Neural cell (in vitro differentiated cells): ENCODE results near the gene LBH. TPM values are rescaled to one million over a fixed set of nuclear protein-coding genes. Genes with fewer than 3 reads are reported as not detected.
"Not testable (repeated sequence)": the region's sequence is repeated elsewhere in the genome, so short reads cannot be mapped to it uniquely, and the experiment has no call there.

Source experiments
- H2AFZ ChIP-seq: fragments of 200-600, 300-800 bp; sonication (generic), shearing (Covaris generic); 2 replicates; pipeline ENCODE4 v1.6.0; 2014; ENCODE audit warnings: low read depth, mild to moderate bottlenecking, antibody characterized with exemption, low read length, moderate library complexity
- H3F3A ChIP-seq: fragments of 200-600 bp; shearing (Covaris generic); 2 replicates; pipeline ENCODE4 v1.6.1; 2016; ENCODE audit warnings: mild to moderate bottlenecking, moderate library complexity, mixed read lengths, antibody characterized with exemption, low read length; ENCODE audit not compliant: insufficient read depth, poor library complexity, severe bottlenecking
- H3K27ac ChIP-seq: fragments of 200-600, 300-800 bp; sonication (generic), shearing (Covaris generic); 2 replicates; pipeline ENCODE4 v1.5.1; 2014; ENCODE audit warnings: mild to moderate bottlenecking, low read length, moderate library complexity
- H3K27me3 ChIP-seq: fragments of 300-800, 200-600 bp; sonication (generic), shearing (Covaris generic); 2 replicates; pipeline ENCODE4 v1.6.0; 2014; ENCODE audit warnings: mild to moderate bottlenecking, low read depth, low read length, moderate library complexity; ENCODE audit not compliant: insufficient read depth
- H3K36me3 ChIP-seq: fragments of 300-800, 200-600 bp; sonication (generic), shearing (Covaris generic); 2 replicates; pipeline ENCODE4 v1.5.1; 2014; ENCODE audit warnings: mild to moderate bottlenecking, antibody characterized with exemption, low read length, moderate library complexity; ENCODE audit not compliant: insufficient read depth
- H3K4me2 ChIP-seq: fragments of 300-800, 200-600 bp; sonication (generic), shearing (Covaris generic); 2 replicates; pipeline ENCODE4 v1.6.0; 2014; ENCODE audit warnings: mild to moderate bottlenecking, low read length
- H3K4me3 ChIP-seq: fragments of 300-800, 200-600 bp; sonication (generic), shearing (Covaris generic); 2 replicates; pipeline ENCODE4 v1.5.1; 2014; ENCODE audit warnings: mild to moderate bottlenecking, low read length, moderate library complexity
- H3K79me2 ChIP-seq: fragments of 200-600 bp; shearing (Covaris generic); replicated peaks from 2 replicates; pipeline ENCODE4 v1.6.0; 2014; ENCODE audit warnings: mild to moderate bottlenecking, low read length, moderate library complexity; ENCODE audit not compliant: insufficient read depth
- H3K9ac ChIP-seq: fragments of 300-800, 200-600 bp; sonication (generic), shearing (Covaris generic); 2 replicates; pipeline ENCODE4 v1.6.1; 2016; ENCODE audit warnings: mild to moderate bottlenecking, low read length, mixed read lengths
- H3K9me2 ChIP-seq: fragments of 200-600 bp; shearing (Covaris generic); 2 replicates; pipeline ENCODE4 v1.6.1; 2016; ENCODE audit warnings: mild to moderate bottlenecking, low read length, mixed read lengths; ENCODE audit not compliant: insufficient read depth
- H3K9me3 ChIP-seq: fragments of 200-600, 300-800 bp; sonication (generic), shearing (Covaris generic); 2 replicates; pipeline ENCODE4 v1.6.1; 2016; ENCODE audit warnings: mild to moderate bottlenecking, mixed run types, low read length, moderate library complexity, mixed read lengths
- H4K20me1 ChIP-seq: fragments of 200-600 bp; shearing (Covaris generic); 2 replicates; pipeline ENCODE4 v1.6.1; 2016; ENCODE audit warnings: mild to moderate bottlenecking, mixed run types; ENCODE audit not compliant: insufficient read depth
- CTCF ChIP-seq: fragments of 450-650 bp; IDR thresholded peaks from 2 replicates; pipeline ENCODE4 v1.5.1; 2014; ENCODE audit warnings: antibody characterized with exemption, mild to moderate bottlenecking, moderate library complexity; ENCODE audit not compliant: poor library complexity, severe bottlenecking
- EP300 ChIP-seq: fragments of 450-650 bp; conservative IDR thresholded peaks from 2 replicates; pipeline ENCODE4 v1.6.1; 2014; ENCODE audit warnings: antibody characterized with exemption, mild to moderate bottlenecking, moderate library complexity; ENCODE audit not compliant: poor library complexity, severe bottlenecking
- EZH2 ChIP-seq: fragments of 200-600, 300-800 bp; shearing (Covaris generic), sonication (generic); IDR thresholded peaks from 2 replicates; pipeline ENCODE4 v1.6.1; 2014; ENCODE audit warnings: antibody characterized with exemption, low read length, borderline replicate concordance, mild to moderate bottlenecking; ENCODE audit not compliant: insufficient read depth, poor library complexity, severe bottlenecking
- MXI1 ChIP-seq: fragments of 450-650 bp; conservative IDR thresholded peaks from 2 replicates; pipeline ENCODE4 v1.6.1; 2014; ENCODE audit warnings: antibody characterized with exemption, mild to moderate bottlenecking; ENCODE audit not compliant: poor library complexity, severe bottlenecking
- POLR2AphosphoS5 ChIP-seq: IDR thresholded peaks from 2 replicates; pipeline ENCODE4 v1.6.1; 2012
- REST ChIP-seq: IDR thresholded peaks from 2 replicates; pipeline ENCODE4 v1.6.1; 2012; ENCODE audit warnings: borderline replicate concordance
- SMC3 ChIP-seq: fragments of 450-650 bp; conservative IDR thresholded peaks from 2 replicates; pipeline ENCODE4 v1.6.1; 2014; ENCODE audit warnings: antibody characterized with exemption, mild to moderate bottlenecking, moderate library complexity; ENCODE audit not compliant: poor library complexity
- TAF1 ChIP-seq: IDR thresholded peaks from 2 replicates; pipeline ENCODE4 v1.6.1; 2012; ENCODE audit warnings: low read depth
- polyA plus RNA-seq: library from polyadenylated mRNA; depleted of rRNA; stranded (reverse); fragments of >200 nt; gene quantifications from 2 replicates; pipeline ENCODE4 v1.2.3, GENCODE V29; 2014

LBH gene
- polyA plus RNA-seq, 1 donor from 2014 or later: 345 TPM

GRCh38 chr2:30268296-30268871 lies 37.0 kb downstream of the LBH start:
- Histone ChIP-seq H3K9me2 (no peaks in the 10 kb centered on the region), H2AFZ (no peak overlapping the region), H3K27ac (no peak overlapping the region), H3K9ac (no peak overlapping the region), H3K4me3 (no peak overlapping the region), H3K27me3 (no peaks in the 10 kb centered on the region), H3F3A (no peaks in the 10 kb centered on the region), H3K4me2 (no peak overlapping the region), H4K20me1 (no peaks in the 10 kb centered on the region), H3K36me3 (no peaks in the 10 kb centered on the region), H3K9me3 (no peaks in the 10 kb centered on the region), H3K79me2 (no peaks in the 10 kb centered on the region)
- TF ChIP-seq SMC3 (no peak), REST (no peak), MXI1 (no peak), EZH2 (no peak), EP300 (no peak), TAF1 (no peak)

- not testable (repeated sequence) for H3K79me2 ChIP-seq, H3K36me3 ChIP-seq, H3K9ac ChIP-seq, H3F3A ChIP-seq, H2AFZ ChIP-seq, H3K9me3 ChIP-seq, H3K9me2 ChIP-seq, H3K4me2 ChIP-seq, H3K27me3 ChIP-seq, H3K4me3 ChIP-seq, H4K20me1 ChIP-seq, H3K27ac ChIP-seq
Observed at GRCh38 chr2:30269114-30269770, 37.9 kb downstream of the LBH start.

GRCh38 chr2:30269771-30270145 lies 38.4 kb downstream of the LBH start:
- no peaks in the 10 kb centered on the region for H3K79me2 ChIP-seq
- H2AFZ ChIP-seq: no peak overlapping the region
- no peak overlapping the region for H3K4me2 ChIP-seq
- TF ChIP-seq MXI1 (no peak), EZH2 (no peak), POLR2AphosphoS5 (no peak), TAF1 (no peak), CTCF (no peak), REST (no peak)
- no peaks in the 10 kb centered on the region for H3K27me3 ChIP-seq
- no peaks in the 10 kb centered on the region for H3K36me3 ChIP-seq
- no peaks in the 10 kb centered on the region for H4K20me1 ChIP-seq
- H3F3A ChIP-seq: no peaks in the 10 kb centered on the region
- no peaks in the 10 kb centered on the region for H3K9me3 ChIP-seq
- H3K4me3 ChIP-seq: no peak overlapping the region
- no peak overlapping the region for H3K27ac ChIP-seq
- H3K9me2 ChIP-seq: no peaks in the 10 kb centered on the region
- H3K9ac ChIP-seq: no peak overlapping the region
